PFSK-1 (cell line): ENCODE data around the gene VCL.

ENCODE experiments used
- FOXP2 ChIP-seq: optimal IDR thresholded peaks from 2 replicates; pipeline ENCODE3; 2011; ENCODE audit warnings: borderline replicate concordance, control low read depth, inconsistent platforms; ENCODE audit not compliant: insufficient read depth; ENCODE audit errors: extremely low read length, extremely low read depth
- POLR2AphosphoS5 ChIP-seq: IDR thresholded peaks from 2 replicates; pipeline ENCODE4 v1.6.1; 2012; ENCODE audit warnings: low read depth, mild to moderate bottlenecking, control low read depth, low read length, moderate library complexity
- REST ChIP-seq, 2 experiments: IDR thresholded peaks; 2 replicates each; pipeline versions ENCODE4 v1.6.1 to v1.8.0; 2011 to 2012; ENCODE audit warnings: low read depth in 2 of 2, low read length in 2 of 2, control low read depth in 1 of 2, inconsistent platforms in 1 of 2, mild to moderate bottlenecking in 1 of 2, moderate library complexity in 1 of 2; ENCODE audit not compliant: insufficient read depth in 1 of 2
- SIN3A ChIP-seq: IDR thresholded peaks from 2 replicates; pipeline ENCODE4 v1.6.1; 2012; ENCODE audit warnings: mild to moderate bottlenecking, low read length, moderate library complexity, borderline replicate concordance; ENCODE audit not compliant: insufficient read depth
- TAF1 ChIP-seq: IDR thresholded peaks from 2 replicates; pipeline ENCODE4 v1.6.1; 2012; ENCODE audit warnings: low read length, control low read depth, borderline replicate concordance; ENCODE audit not compliant: insufficient read depth

Gene VCL

DNA sequence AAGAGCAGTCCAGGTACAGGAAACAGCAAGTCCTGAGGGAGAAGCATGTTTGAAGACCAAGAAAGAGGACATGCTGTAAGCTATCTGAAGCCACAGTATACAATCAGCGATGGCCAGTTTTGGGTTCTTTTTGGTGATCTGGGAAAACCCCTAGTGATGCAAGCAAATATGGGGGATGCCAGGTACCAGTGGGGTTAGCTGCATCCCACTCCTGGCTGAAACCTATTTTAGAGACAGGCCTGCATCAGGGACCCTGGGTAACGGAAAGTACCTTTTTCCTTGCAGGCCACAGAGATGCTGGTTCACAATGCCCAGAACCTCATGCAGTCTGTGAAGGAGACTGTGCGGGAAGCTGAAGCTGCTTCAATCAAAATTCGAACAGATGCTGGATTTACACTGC is 119.8 kb downstream of the VCL start:
- TF ChIP-seq TAF1 (no peak), FOXP2 (no peak), SIN3A (no peak), POLR2AphosphoS5 (no peak), REST (IDR thresholded peaks at IDR 0.05; ENCODE audit: insufficient read depth in 1 of 2, low read depth in 2 of 2, low read length in 2 of 2) (no peak)

- TF ChIP-seq TAF1 (no peak), FOXP2 (no peak), REST (IDR thresholded peaks at IDR 0.05; ENCODE audit: insufficient read depth in 1 of 2, low read depth in 2 of 2, low read length in 2 of 2) (no peak), POLR2AphosphoS5 (no peak), SIN3A (no peak)
Observed at GRCh38 chr10:74118804-74119203, 120.9 kb downstream of the VCL start.

GRCh38 chr10:74120911-74121310 is 123.0 kb downstream of the VCL start:
- no peak for TF ChIP-seq SIN3A
- no peak for TF ChIP-seq POLR2AphosphoS5
- no peak for TF ChIP-seq TAF1
- no peak for TF ChIP-seq REST (IDR thresholded peaks at IDR 0.05; ENCODE audit: insufficient read depth in 1 of 2, low read depth in 2 of 2, low read length in 2 of 2)
- no peak for TF ChIP-seq FOXP2

GRCh38 chr10:74121368-74121767 is 123.5 kb downstream of the VCL start:
- TF ChIP-seq POLR2AphosphoS5 (no peak), SIN3A (no peak), REST (IDR thresholded peaks at IDR 0.05; ENCODE audit: insufficient read depth in 1 of 2, low read depth in 2 of 2, low read length in 2 of 2) (no peak), FOXP2 (no peak), TAF1 (no peak)

DNA sequence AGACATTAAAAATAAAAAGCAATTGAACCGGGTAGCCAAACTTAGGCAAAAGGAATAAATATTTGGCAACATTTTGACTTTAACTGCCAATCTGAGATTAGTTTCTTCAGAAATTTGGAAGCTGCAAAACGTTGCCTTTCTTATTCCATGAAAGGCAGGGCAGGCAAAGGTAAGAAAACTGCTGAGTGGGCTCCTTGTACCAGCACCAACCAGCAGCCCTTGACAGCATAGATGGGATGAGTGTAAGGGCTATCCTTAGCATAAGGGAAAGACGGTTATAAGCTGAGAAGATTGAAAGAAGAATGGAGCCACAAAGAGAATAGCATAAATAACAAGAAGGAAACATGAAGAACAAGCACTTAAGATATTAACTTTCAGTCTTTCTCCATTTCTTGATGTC is 124.1 kb downstream of the VCL start:
- TF ChIP-seq TAF1 = no peak
- TF ChIP-seq FOXP2 = no peak
- no peak for TF ChIP-seq SIN3A
- TF ChIP-seq POLR2AphosphoS5 = no peak
- no peak for TF ChIP-seq REST (IDR thresholded peaks at IDR 0.05; ENCODE audit: insufficient read depth in 1 of 2, low read depth in 2 of 2, low read length in 2 of 2)
